Right atrium auricular region (tissue), 2 donors: ENCODE data around the gene FER. TPM values are rescaled to one million over a fixed set of nuclear protein-coding genes. Genes with fewer than 3 reads are reported as not detected.
"Not testable (repeated sequence)": the region's sequence is repeated elsewhere in the genome, so short reads cannot be mapped to it uniquely, and the experiment has no call there.

Experiments used
- DNase-seq: peaks from one replicate; pipeline ENCODE4 v3.0.0-alpha.2; 2019; ENCODE audit warnings: low spot score
- H3K27ac ChIP-seq, 2 donors: fragments of 200-600 bp; sonication (generic); 1 replicate in 1 of 2; 2 replicates in 1 of 2; pipeline ENCODE4 v1.5.1; 2016 to 2019
- H3K27me3 ChIP-seq, 2 donors: fragments of 200-600 bp; sonication (generic); one replicate each; pipeline versions ENCODE4 v1.5.1 to v1.6.0; 2017 to 2019
- H3K36me3 ChIP-seq: fragments of 200-600 bp; sonication (generic); one replicate; pipeline ENCODE4 v1.5.1; 2016
- H3K4me1 ChIP-seq, 2 donors: fragments of 200-600 bp; sonication (generic); one replicate each; pipeline versions ENCODE4 v1.5.1 to v1.6.0; 2017 to 2019
- H3K4me3 ChIP-seq, 2 donors: fragments of 200-600 bp; sonication (generic); 1 replicate in 1 of 2; 2 replicates in 1 of 2; pipeline ENCODE4 v1.5.1; 2017 to 2019; ENCODE audit warnings: mild to moderate bottlenecking in 1 of 2, moderate library complexity in 1 of 2
- H3K9me3 ChIP-seq, 2 donors: fragments of 200-600 bp; sonication (generic); one replicate each; pipeline ENCODE4 v1.5.1; 2019
- total RNA-seq, 2 donors: library from RNA; depleted of rRNA; stranded (reverse); fragments of >200 nt; gene quantifications; one replicate each; pipeline ENCODE4 v1.1.0, GENCODE V29; 2016
- TF ChIP-seq, protein P1 (sequence below), 2 donors: fragments of 200-600 bp; sonication (generic); IDR thresholded peaks; one replicate each; pipeline ENCODE4 v1.5.1; 2019; ENCODE audit warnings: antibody characterized with exemption in 2 of 2

Gene FER
- total RNA-seq, 2 donors from 2014 or later: 10.6 to 12.9 TPM

DNA sequence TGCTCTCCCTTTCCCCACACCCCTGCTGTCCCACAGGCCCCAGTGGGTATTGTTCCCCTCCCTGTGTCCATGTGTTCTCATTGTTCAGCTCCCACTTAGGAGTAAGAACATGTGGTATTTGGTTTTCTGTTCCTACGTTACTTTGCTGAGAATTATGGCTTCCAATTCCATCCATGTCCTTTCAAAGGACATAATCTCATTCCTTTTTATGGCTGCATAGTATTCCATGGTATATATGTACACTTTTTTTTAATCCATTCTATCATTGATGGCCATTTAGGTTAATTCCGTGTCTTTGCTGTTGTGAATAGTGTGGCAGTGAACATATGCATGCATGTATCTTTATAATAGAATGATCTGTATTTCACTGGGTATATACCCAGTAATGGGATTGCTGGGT, 25.6 kb downstream of the FER start:
- Histone ChIP-seq H3K4me3 (no peak overlapping the region), H3K36me3 (no peaks in the 10 kb centered on the region), H3K4me1 (peaks cover 0 to 13% of the 10 kb centered on the region in 2 donors), H3K27me3 (no peaks in the 10 kb centered on the region), H3K27ac (no peak overlapping the region), H3K9me3 (no peaks in the 10 kb centered on the region)
- DNase-seq: no peak
- TF ChIP-seq, protein P1, sequence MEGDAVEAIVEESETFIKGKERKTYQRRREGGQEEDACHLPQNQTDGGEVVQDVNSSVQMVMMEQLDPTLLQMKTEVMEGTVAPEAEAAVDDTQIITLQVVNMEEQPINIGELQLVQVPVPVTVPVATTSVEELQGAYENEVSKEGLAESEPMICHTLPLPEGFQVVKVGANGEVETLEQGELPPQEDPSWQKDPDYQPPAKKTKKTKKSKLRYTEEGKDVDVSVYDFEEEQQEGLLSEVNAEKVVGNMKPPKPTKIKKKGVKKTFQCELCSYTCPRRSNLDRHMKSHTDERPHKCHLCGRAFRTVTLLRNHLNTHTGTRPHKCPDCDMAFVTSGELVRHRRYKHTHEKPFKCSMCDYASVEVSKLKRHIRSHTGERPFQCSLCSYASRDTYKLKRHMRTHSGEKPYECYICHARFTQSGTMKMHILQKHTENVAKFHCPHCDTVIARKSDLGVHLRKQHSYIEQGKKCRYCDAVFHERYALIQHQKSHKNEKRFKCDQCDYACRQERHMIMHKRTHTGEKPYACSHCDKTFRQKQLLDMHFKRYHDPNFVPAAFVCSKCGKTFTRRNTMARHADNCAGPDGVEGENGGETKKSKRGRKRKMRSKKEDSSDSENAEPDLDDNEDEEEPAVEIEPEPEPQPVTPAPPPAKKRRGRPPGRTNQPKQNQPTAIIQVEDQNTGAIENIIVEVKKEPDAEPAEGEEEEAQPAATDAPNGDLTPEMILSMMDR (IDR thresholded peaks at IDR 0.05): no peak

DNA sequence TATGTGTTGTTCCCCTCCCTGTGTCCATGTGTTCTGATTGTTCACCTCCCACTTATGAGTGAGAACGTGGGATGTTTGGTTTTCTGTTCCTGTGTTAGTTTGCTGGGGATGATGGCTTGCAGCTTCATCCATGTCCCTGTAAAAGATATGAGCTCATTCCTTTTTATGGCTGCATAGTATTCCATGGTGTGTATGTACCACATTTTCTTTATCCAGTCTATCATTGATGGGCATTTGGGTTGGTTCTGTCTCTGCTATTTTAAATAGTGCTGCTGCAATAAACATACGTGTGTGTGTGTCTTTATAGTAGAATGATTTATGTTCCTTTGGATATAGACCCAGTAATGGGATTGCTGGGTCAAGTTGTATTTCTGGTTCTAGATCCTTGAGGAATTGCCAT, 26.4 kb downstream of the FER start:
- not testable (repeated sequence) for H3K27ac ChIP-seq, H3K36me3 ChIP-seq, DNase-seq, H3K27me3 ChIP-seq, H3K9me3 ChIP-seq, H3K4me3 ChIP-seq, H3K4me1 ChIP-seq

DNA sequence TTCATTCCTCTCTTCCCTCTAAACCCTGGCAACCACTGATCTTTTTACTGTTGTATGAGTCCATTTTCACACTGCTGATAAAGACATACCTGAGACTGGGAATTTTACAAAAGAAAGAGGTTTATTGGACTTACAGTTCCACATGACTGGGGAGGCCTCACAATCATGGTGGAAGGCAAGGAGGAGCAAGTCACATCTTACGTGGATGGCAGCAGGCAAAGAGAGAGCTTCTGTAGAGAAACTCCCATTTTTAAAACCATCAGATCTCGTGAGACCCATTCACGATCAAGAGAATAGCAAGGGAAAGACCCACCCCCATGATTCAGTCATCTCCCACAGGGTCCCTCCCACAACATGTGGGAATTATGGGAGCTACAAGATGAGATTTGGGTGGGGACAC, 29.9 kb downstream of the FER start:
- not testable (repeated sequence) for H3K4me3 ChIP-seq, H3K27me3 ChIP-seq, H3K4me1 ChIP-seq, DNase-seq, H3K27ac ChIP-seq, H3K9me3 ChIP-seq, H3K36me3 ChIP-seq

DNA sequence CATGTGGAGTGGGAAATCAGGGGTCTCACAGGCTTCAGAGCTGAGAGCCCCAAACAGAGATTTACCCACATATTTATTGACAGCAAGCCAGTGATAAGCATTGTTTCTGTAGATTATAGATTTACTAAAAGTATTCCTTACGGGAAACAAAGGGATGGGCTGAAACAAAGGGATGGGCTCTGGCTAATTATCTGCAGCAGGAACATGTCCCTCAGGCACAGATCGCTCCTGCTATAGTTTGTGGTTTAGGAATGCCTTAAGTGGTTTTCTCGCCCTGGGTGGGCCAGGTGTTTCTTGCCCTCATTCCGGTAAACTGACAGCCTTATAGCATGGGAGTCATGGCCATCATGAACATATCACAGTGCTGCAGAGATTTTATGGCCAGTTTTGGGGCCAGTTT, 36.9 kb downstream of the FER start:
- peaks cover 0 to 21% of the 10 kb centered on the region in 2 donors for H3K4me1 ChIP-seq
- H3K36me3 ChIP-seq, DNase-seq, H3K27me3 ChIP-seq, H3K9me3 ChIP-seq, H3K4me3 ChIP-seq, H3K27ac ChIP-seq: not testable (repeated sequence)

DNA sequence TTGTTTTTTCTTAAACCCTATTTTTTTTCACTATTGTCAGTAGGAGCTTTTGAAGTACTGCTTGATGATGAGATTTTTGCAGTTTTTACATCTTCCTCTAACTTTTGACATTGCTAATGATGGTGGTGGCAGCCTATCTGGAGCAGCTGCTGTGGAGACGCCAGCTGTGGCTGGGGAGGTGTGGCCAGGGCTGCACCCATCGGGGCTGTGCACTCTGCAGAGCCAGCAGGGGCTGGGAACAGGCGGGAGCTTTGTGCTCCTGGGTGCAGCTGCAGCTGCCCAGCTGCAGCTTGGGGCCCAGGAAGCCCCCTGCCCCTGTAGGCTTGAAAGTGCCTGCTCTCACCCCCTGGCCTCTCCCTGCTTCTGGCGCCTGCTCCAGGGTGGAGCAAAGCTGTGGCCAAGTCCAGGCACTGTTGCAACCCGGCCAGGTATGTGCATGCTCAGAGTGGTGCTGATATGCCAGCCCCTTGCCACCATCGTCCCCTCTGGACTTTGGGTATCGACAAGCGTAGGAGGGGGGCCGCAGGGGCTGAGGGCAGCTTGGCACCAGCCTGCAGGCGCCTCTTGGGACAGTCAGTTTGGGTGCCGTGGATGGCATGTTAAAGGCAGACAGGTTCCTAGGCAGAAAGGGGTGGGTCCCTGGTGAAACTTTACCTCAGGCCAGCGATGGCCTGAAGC, 39.2 kb downstream of the FER start:
- TF ChIP-seq, protein P1 (IDR thresholded peaks at IDR 0.05): no peak
- Histone ChIP-seq H3K36me3 (peaks cover 8% of the 10 kb centered on the region), H3K4me3 (no peak overlapping the region), H3K9me3 (no peaks in the 10 kb centered on the region), H3K27me3 (no peaks in the 10 kb centered on the region), H3K4me1 (peaks cover 0 to 21% of the 10 kb centered on the region in 2 donors), H3K27ac (no peak overlapping the region)
- no peak for DNase-seq

DNA sequence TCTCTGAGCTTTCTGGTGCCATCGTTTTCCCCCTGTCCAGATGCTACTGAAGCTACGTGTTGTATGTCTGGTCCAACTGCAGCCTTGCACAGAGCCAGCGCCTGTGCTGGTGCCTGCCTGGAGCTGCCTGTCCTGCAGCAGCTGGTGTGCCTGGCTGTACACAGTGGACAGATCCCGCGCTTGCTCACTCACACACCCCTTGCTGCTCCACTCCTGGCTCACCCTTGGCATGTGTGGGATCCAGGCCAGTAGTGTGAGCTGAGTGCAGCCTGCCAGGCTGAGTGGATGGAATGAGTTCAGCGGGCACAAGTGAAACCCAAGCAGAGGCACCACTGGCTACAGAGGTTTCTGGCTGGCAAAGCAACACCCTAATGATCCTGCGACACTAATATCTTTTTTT, 40.4 kb downstream of the FER start:
- peaks cover 8% of the 10 kb centered on the region for H3K36me3 ChIP-seq
- peak overlapping the region in 1 of 2 donors; percentile 7 for H3K27ac ChIP-seq
- DNase-seq: no peak
- H3K4me1 ChIP-seq: peaks cover 0 to 21% of the 10 kb centered on the region in 2 donors
- no peaks in the 10 kb centered on the region for H3K9me3 ChIP-seq
- no peaks in the 10 kb centered on the region for H3K27me3 ChIP-seq
- TF ChIP-seq, protein P1 (IDR thresholded peaks at IDR 0.05): no peak
- no peak overlapping the region for H3K4me3 ChIP-seq

DNA sequence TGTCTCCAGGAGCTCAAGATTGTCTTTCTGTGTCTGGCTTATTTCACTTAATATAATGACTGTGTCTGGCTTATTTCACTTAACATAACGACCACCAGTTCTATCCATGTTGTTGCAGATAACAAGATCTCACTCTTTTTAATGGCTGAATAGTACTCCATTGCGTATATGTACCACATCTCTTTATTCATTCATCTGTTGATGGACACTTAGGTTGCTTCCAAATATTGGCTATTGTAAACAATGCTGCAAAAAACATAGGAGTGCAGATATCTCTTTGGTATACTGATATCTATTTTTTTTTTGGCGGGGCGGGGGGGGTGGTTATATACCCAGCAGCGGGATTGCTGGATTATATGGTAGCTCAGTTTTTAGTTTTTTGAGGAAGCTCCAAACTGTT, 45.5 kb downstream of the FER start:
- Histone ChIP-seq H3K4me1 (peaks cover 0 to 6% of the 10 kb centered on the region in 2 donors), H3K4me3 (no peak overlapping the region), H3K27ac (no peak overlapping the region), H3K36me3 (no peaks in the 10 kb centered on the region), H3K27me3 (no peaks in the 10 kb centered on the region), H3K9me3 (no peaks in the 10 kb centered on the region)
- no peak for DNase-seq
- TF ChIP-seq, protein P1 (IDR thresholded peaks at IDR 0.05): no peak

DNA sequence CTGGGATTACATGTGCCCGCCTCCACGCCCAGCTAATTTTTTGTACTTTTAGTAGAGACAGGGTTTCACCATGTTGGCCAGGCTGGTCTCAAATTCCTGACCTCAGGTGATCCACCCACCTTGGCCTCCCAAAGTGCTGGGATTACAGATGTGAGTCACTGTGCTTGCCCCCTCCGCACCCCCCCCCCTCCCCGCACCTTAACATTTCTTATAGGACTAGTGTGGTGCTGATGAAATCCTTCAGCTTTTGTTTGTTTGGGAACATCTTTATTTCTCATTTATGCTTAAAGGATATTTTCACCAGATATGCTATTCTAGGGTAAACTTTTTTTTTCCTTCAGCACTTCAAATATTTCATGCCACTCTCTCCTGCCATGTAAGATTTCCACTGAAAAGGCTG, 46.7 kb downstream of the FER start:
- DNase-seq, H3K9me3 ChIP-seq, H3K4me3 ChIP-seq, H3K27me3 ChIP-seq, H3K4me1 ChIP-seq, H3K27ac ChIP-seq, H3K36me3 ChIP-seq: not testable (repeated sequence)
